Heart left ventricle (tissue), 16 donors: ENCODE data around the gene POU1F1. TPM values are rescaled to one million over a fixed set of nuclear protein-coding genes. Genes with fewer than 3 reads are reported as not detected.

Experiments used
- ATAC-seq, 4 donors: fragments of 200-7000 bp; cut with Tn5 transposase; one replicate each; pipeline ENCODE4 v1.9.1; 2020 to 2022; ENCODE audit warnings: moderate library complexity in 4 of 4, mild to moderate bottlenecking in 3 of 4, moderate number of reproducible peaks in 1 of 4
- DNase-seq, 5 donors: peaks; one replicate each; pipeline ENCODE4 v3.0.0-alpha.2; 2020
- H3K27ac ChIP-seq, 12 donors: fragments of 200-600 bp; sonication (generic) in 4 of 12; one replicate each; pipeline versions ENCODE4 v1.5.0 to v1.8.0; 2016 to 2022; ENCODE audit warnings: mild to moderate bottlenecking in 2 of 12
- H3K27me3 ChIP-seq, 9 donors: fragments of 200-600 bp; sonication (generic) in 2 of 9; one replicate each; pipeline versions ENCODE4 v1.5.1 to v1.8.0; 2016 to 2022; ENCODE audit warnings: mild to moderate bottlenecking in 3 of 9
- H3K36me3 ChIP-seq, 9 donors: fragments of 200-600 bp; sonication (generic) in 2 of 9; one replicate each; pipeline versions ENCODE4 v1.5.0 to v1.8.0; 2018 to 2022; ENCODE audit warnings: mild to moderate bottlenecking in 2 of 9
- H3K4me1 ChIP-seq, 12 donors: fragments of 200-600 bp; sonication (generic) in 4 of 12; one replicate each; pipeline versions ENCODE4 v1.5.0 to v1.8.0; 2016 to 2022; ENCODE audit warnings: mild to moderate bottlenecking in 3 of 12
- H3K4me3 ChIP-seq, 12 donors: fragments of 200-600 bp; sonication (generic) in 4 of 12; one replicate each; pipeline versions ENCODE4 v1.5.0 to v1.8.0; 2017 to 2022; ENCODE audit warnings: mild to moderate bottlenecking in 9 of 12, moderate library complexity in 4 of 12
- H3K9me3 ChIP-seq, 12 donors: fragments of 200-600 bp; sonication (generic) in 4 of 12; one replicate each; pipeline versions ENCODE4 v1.5.0 to v1.8.0; 2016 to 2022; ENCODE audit warnings: mild to moderate bottlenecking in 1 of 12
- CTCF ChIP-seq, 12 donors: fragments of 200-600 bp; sonication (generic) in 4 of 12; IDR thresholded peaks; one replicate each; pipeline versions ENCODE4 v1.5.0 to v1.8.0; 2018 to 2022; ENCODE audit warnings: antibody characterized with exemption in 12 of 12, mild to moderate bottlenecking in 5 of 12
- POLR2A ChIP-seq, 2 donors: fragments of 450-650 bp; IDR thresholded peaks; one replicate each; pipeline ENCODE4 v1.6.1; 2017; ENCODE audit warnings: antibody characterized with exemption in 2 of 2, mild to moderate bottlenecking in 2 of 2, moderate library complexity in 2 of 2
- WGBS, 4 donors: extraction: QIAGEN DNeasy Blood & Tissue Kit in 2 of 4; methylation state at CpG; one replicate each; pipeline versions ENCODE4 v1.1.5 to v1.1.7; 2013 to 2018; 5-methylcytosine and 5-hydroxymethylcytosine counted together
- intact Hi-C, 10 donors: fragments of 100-400 bp; cut with DNase I; formaldehyde crosslinking; loops; one replicate each; pipeline versions ENCODE4 v1.11.1 to v1.14.2; 2022
- polyA plus RNA-seq, 2 donors: library from polyadenylated mRNA; stranded (reverse); fragments of 200-250 nt; gene quantifications; one replicate each; pipeline ENCODE4 v1.2.3, GENCODE V29; 2013
- total RNA-seq, 9 donors: library from RNA; depleted of rRNA in 2 of 9; stranded (reverse); fragments of >200 nt in 2 of 9; fragmentation: NEBNext Ultra II Directional in 3 of 9; extraction: Animal tissue kit (Norgen Biotek cat#: 25700) in 3 of 9; gene quantifications; one replicate each; pipeline versions ENCODE4 v1.1.0 to v1.2.4, GENCODE V29; 2016 to 2023
- donor health status: ischemic (EF 13 %, LVEDD 7.1; RV severe dilation, severe dysfunction).
- donor health status: healthy with polysubstance abuse.
- donor health status: DM: no; HTN: yes; CAD: no.
- donor health status: DM: no; HTN: no; CAD: no.
- donor health status: ischemic (EF 25% LVEDD 6.9; RV normal size, moderate dysfunction).
- donor health status: ischemic (EF 25% LVEDD 5.7; RV mildly dilated, moderate dysfunction).
- donor health status: healthy.
- donor health status: DM: yes; HTN: yes; CAD: no.
- donor health status: ischemic (EF 35%, LVEDD 5.7; RV mildly dilated, moderate dysfunction).
- donor health status: nonischemic (EF 11% LVEDD 7.7; RV severe dilation, severe dysfunction).
- donor health status: DM: yes; HTN: yes; CAD: no.
- donor health status: PGD.
- donor health status: ischemic (EF 29% LVEDD 5.4; RV normal size, mild dysfunction).
- donor health status: nonischemic (EF 23%, LVEDD 6.1; RV moderate dilation, normal function).

POU1F1 gene
- total and polyA plus RNA-seq, 11 donors, result not detected

- ATAC-seq (no peak), DNase-seq (no peak)
- Histone ChIP-seq H3K27me3 (peaks cover 0 to 3% (median 0%) of the 10 kb centered on the region in 9 donors), H3K36me3 (no peaks in the 10 kb centered on the region), H3K9me3 (peaks cover 0 to 5% (median 0%) of the 10 kb centered on the region in 12 donors), H3K4me3 (no peak overlapping the region), H3K27ac (no peak overlapping the region), H3K4me1 (no peaks in the 10 kb centered on the region)
- intact Hi-C loops, result no loop called here
- TF ChIP-seq POLR2A (IDR thresholded peaks at IDR 0.05) (no peak), CTCF (IDR thresholded peaks at IDR 0.05) (no peak)
- WGBS, 4 donors, result 73 to 89% (median 75%) methylated on average over 1 of the region's 1 CpG
Observed at GRCh38 chr3:87287011-87287410, 10.6 kb upstream of the POU1F1 start.

- intact Hi-C loops, result no loop called here
- H3K27me3 ChIP-seq, result no peaks in the 10 kb centered on the region
- no peak for TF ChIP-seq POLR2A (IDR thresholded peaks at IDR 0.05)
- no peak for TF ChIP-seq CTCF (IDR thresholded peaks at IDR 0.05)
- ATAC-seq (no peak), DNase-seq (no peak)
- no peaks in the 10 kb centered on the region for H3K9me3 ChIP-seq
- no peak overlapping the region for H3K27ac ChIP-seq
- WGBS, 4 donors, result 90 to 96% (median 91%) methylated on average over 4 of the region's 4 CpGs
- H3K36me3 ChIP-seq, result no peaks in the 10 kb centered on the region
- H3K4me1 ChIP-seq, result peaks cover 0 to 9% (median 0%) of the 10 kb centered on the region in 12 donors
- no peak overlapping the region for H3K4me3 ChIP-seq
Observed at GRCh38 chr3:87272718-87273341, 3.6 kb downstream of the POU1F1 start.

GRCh38 chr3:87270908-87271700 lies 5.3 kb downstream of the POU1F1 start:
- WGBS, 4 donors, result 34 to 37% (median 36%) methylated on average over 4 of the region's 4 CpGs
- ATAC-seq, result peak in 3 of 4 donors; percentile 29 to 57 (median 45)

More at GRCh38 chr3:87270908-87271700, 5.3 kb downstream of the POU1F1 start:
- no peak overlapping the region for H3K4me3 ChIP-seq
- intact Hi-C loops, result no loop called here
- no peak for DNase-seq
- H3K27ac ChIP-seq, result no peak overlapping the region
- TF ChIP-seq CTCF (IDR thresholded peaks at IDR 0.05) (no peak), POLR2A (IDR thresholded peaks at IDR 0.05) (no peak)
- H3K27me3 ChIP-seq, result no peaks in the 10 kb centered on the region
- H3K9me3 ChIP-seq, result no peaks in the 10 kb centered on the region
- peaks cover 0 to 9% (median 0%) of the 10 kb centered on the region in 12 donors for H3K4me1 ChIP-seq
- no peaks in the 10 kb centered on the region for H3K36me3 ChIP-seq
